Measurements from ENCODE around the gene HOXD11. TPM values are rescaled to one million over a fixed set of nuclear protein-coding genes. Genes with fewer than 3 reads are reported as not detected.

The HOXD11 gene
- total RNA-seq, 1 experiment from 2014 or later, result 107 TPM

DNA sequence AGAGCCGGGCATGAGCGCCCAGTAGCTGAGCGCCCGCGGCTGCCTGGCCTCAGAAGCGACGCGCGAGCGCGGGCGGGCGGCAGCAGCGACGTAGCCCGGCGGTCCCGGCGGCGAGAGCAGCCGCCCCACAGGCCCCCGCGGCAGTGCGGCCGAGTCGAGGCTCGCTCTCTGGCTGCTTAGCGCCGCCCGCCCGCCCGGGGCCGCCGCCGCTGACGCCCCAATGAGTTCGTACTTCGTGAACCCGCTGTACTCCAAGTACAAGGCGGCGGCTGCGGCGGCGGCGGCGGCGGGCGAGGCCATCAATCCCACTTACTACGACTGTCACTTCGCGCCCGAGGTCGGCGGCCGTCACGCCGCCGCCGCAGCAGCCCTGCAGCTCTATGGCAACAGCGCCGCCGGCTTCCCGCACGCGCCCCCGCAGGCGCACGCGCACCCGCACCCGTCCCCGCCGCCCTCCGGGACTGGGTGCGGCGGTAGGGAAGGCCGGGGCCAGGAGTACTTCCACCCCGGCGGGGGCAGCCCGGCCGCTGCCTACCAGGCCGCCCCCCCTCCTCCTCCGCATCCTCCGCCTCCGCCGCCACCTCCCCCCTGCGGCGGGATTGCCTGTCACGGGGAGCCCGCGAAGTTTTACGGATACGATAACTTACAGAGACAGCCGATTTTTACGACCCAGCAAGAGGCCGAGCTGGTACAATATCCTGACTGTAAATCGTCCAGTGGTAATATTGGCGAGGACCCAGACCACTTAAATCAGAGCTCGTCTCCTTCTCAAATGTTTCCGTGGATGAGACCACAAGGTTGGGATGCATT, 23.3 kb downstream of the HOXD11 start:
- Histone ChIP-seq H3K27me3 (replicated peaks; ENCODE audit: insufficient read depth, low read depth, low read length, poor library complexity) (no peaks in the 10 kb centered on the region), H3K36me3 (ENCODE audit: insufficient read depth, low read length, poor library complexity, severe bottlenecking) (peaks cover 4% of the 10 kb centered on the region), H3K27ac (ENCODE audit: low read depth, low read length, poor library complexity, severe bottlenecking) (peak overlapping the region; percentile 98), H3K9me3 (ENCODE audit: low read depth, low read length, poor library complexity, severe bottlenecking) (no peaks in the 10 kb centered on the region), H3K4me3 (ENCODE audit: low read depth, low read length, poor library complexity, severe bottlenecking) (peak overlapping the region; percentile 62), H3K4me1 (ENCODE audit: insufficient read depth, low read length, poor library complexity, severe bottlenecking) (peaks cover 58% of the 10 kb centered on the region)
- BruUV-seq (replicated peaks), result no TSS peak
- intact Hi-C loops (cut with micrococcal nuclease; ENCODE audit: unreplicated experiment), result loop anchor here (2.0 kb wide), 1 partner anchor 1016 kb away; no protein-coding TSS in a partner anchor
- POLR2A ChIA-PET (ENCODE audit: low non-redundant PET), result interaction anchor here (0.6 to 0.7 kb wide), 5 partner anchors 10 to 1133 kb away, joined by 3 to 9 read pairs (median 4); no protein-coding TSS in a partner anchor
- CTCF ChIA-PET, result interaction anchor here (0.9 to 1.7 kb wide), 3 partner anchors 9 to 521 kb away, joined by 3 to 10 read pairs (median 4); no protein-coding TSS in a partner anchor
- DNase-seq (ENCODE audit: low spot score), result peak; percentile 91
- no peak for TF ChIP-seq EZH2 (IDR thresholded peaks at IDR 0.05; ENCODE audit: borderline replicate concordance, low read depth, low read length, poor library complexity, severe bottlenecking)
- TF ChIP-seq, protein P1, sequence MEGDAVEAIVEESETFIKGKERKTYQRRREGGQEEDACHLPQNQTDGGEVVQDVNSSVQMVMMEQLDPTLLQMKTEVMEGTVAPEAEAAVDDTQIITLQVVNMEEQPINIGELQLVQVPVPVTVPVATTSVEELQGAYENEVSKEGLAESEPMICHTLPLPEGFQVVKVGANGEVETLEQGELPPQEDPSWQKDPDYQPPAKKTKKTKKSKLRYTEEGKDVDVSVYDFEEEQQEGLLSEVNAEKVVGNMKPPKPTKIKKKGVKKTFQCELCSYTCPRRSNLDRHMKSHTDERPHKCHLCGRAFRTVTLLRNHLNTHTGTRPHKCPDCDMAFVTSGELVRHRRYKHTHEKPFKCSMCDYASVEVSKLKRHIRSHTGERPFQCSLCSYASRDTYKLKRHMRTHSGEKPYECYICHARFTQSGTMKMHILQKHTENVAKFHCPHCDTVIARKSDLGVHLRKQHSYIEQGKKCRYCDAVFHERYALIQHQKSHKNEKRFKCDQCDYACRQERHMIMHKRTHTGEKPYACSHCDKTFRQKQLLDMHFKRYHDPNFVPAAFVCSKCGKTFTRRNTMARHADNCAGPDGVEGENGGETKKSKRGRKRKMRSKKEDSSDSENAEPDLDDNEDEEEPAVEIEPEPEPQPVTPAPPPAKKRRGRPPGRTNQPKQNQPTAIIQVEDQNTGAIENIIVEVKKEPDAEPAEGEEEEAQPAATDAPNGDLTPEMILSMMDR (conservative IDR thresholded peaks at IDR 0.05; ENCODE audit: low read depth, low read length), result no peak

DNA sequence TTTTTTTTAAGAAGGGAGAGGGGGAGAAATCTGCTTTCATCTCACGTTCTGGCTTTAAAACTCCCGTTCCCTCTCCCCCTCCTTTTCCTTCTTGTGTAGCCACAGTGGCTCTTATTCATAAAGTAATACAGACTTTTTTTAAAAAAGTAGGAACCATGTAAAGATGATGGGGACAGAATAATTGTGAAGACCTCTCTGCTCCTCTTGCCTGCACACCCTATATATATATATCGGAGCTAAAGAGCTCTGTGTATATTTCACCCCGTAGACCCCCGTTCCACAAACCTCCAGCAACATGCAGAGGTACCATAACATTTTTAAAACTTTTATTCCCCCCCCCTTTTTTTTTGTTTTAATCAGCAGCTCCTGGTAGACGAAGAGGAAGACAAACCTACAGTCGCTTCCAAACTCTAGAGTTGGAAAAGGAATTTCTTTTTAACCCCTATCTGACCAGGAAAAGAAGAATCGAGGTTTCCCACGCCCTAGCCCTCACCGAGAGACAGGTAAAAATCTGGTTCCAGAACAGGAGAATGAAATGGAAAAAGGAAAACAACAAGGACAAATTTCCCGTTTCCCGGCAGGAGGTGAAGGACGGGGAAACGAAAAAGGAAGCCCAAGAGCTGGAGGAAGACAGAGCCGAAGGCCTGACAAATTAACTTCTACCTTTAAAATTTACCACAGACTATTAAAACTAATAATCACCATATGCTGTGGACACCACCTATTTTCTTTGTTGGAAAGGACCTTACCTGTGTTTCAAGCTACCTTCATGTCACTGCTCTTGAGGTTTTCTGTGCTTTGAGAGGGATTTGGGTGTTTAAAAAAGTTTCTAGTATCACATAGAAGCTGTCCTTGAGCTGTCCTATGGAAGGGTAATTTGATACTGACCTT, 24.1 kb downstream of the HOXD11 start:
- DNase-seq (ENCODE audit: low spot score), result peak; percentile 22
- Histone ChIP-seq H3K27ac (ENCODE audit: low read depth, low read length, poor library complexity, severe bottlenecking) (peak overlapping the region; percentile 98), H3K9me3 (ENCODE audit: low read depth, low read length, poor library complexity, severe bottlenecking) (no peaks in the 10 kb centered on the region), H3K4me3 (ENCODE audit: low read depth, low read length, poor library complexity, severe bottlenecking) (peak overlapping the region; percentile 62), H3K36me3 (ENCODE audit: insufficient read depth, low read length, poor library complexity, severe bottlenecking) (peaks cover 4% of the 10 kb centered on the region), H3K27me3 (replicated peaks; ENCODE audit: insufficient read depth, low read depth, low read length, poor library complexity) (no peaks in the 10 kb centered on the region), H3K4me1 (ENCODE audit: insufficient read depth, low read length, poor library complexity, severe bottlenecking) (peaks cover 52% of the 10 kb centered on the region)
- POLR2A ChIA-PET (ENCODE audit: low non-redundant PET), result interaction anchor here (0.6 to 0.7 kb wide), 6 partner anchors 8 to 1132 kb away, joined by 3 to 9 read pairs (median 4); no protein-coding TSS in a partner anchor
- CTCF ChIA-PET, result interaction anchor here (0.6 to 1.7 kb wide), 4 partner anchors 423 to 558 kb away, joined by 3 to 10 read pairs (median 4); no protein-coding TSS in a partner anchor
- TF ChIP-seq, protein P1 (conservative IDR thresholded peaks at IDR 0.05; ENCODE audit: low read depth, low read length), result no peak
- TF ChIP-seq EZH2 (IDR thresholded peaks at IDR 0.05; ENCODE audit: borderline replicate concordance, low read depth, low read length, poor library complexity, severe bottlenecking), result no peak
- TSS peak; percentile 84 for BruUV-seq (replicated peaks)
- intact Hi-C loops (cut with micrococcal nuclease; ENCODE audit: unreplicated experiment), result loop anchor here (2.0 kb wide), 1 partner anchor 1016 kb away; no protein-coding TSS in a partner anchor

DNA sequence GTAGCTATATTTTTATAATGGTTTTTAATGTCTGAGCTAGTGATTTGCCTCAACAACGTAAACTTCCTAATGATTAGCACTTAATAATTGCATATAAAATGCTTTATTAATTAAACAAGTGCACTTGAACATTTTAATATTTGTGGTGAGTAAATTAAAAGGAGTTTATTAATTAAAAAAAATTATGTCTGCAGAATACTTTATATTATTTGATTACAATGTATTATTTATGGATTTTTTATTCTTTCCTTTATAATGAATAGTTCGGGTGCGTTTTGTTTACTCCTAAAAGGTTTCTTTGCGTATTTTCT, 24.7 kb downstream of the HOXD11 start:
- peak overlapping the region; percentile 62 for H3K4me3 ChIP-seq (ENCODE audit: low read depth, low read length, poor library complexity, severe bottlenecking)
- H3K27me3 ChIP-seq (replicated peaks; ENCODE audit: insufficient read depth, low read depth, low read length, poor library complexity), result no peaks in the 10 kb centered on the region
- peaks cover 4% of the 10 kb centered on the region for H3K36me3 ChIP-seq (ENCODE audit: insufficient read depth, low read length, poor library complexity, severe bottlenecking)
- intact Hi-C loops (cut with micrococcal nuclease; ENCODE audit: unreplicated experiment), result loop anchor here (2.0 kb wide), 1 partner anchor 1015 kb away; no protein-coding TSS in a partner anchor
- BruUV-seq (replicated peaks), result no TSS peak
- DNase-seq (ENCODE audit: low spot score), result no peak
- peak overlapping the region; percentile 98 for H3K27ac ChIP-seq (ENCODE audit: low read depth, low read length, poor library complexity, severe bottlenecking)
- POLR2A ChIA-PET (ENCODE audit: low non-redundant PET), result interaction anchor here (0.7 kb wide), 1 partner anchor 8 kb away, joined by 8 read pairs; no protein-coding TSS in a partner anchor
- H3K4me1 ChIP-seq (ENCODE audit: insufficient read depth, low read length, poor library complexity, severe bottlenecking), result peaks cover 46% of the 10 kb centered on the region
- no peak for TF ChIP-seq EZH2 (IDR thresholded peaks at IDR 0.05; ENCODE audit: borderline replicate concordance, low read depth, low read length, poor library complexity, severe bottlenecking)
- TF ChIP-seq, protein P1 (conservative IDR thresholded peaks at IDR 0.05; ENCODE audit: low read depth, low read length), result no peak
- CTCF ChIA-PET, result interaction anchor here (1.1 to 1.5 kb wide), 2 partner anchors 323 to 423 kb away, joined by 3 to 5 read pairs; no protein-coding TSS in a partner anchor
- H3K9me3 ChIP-seq (ENCODE audit: low read depth, low read length, poor library complexity, severe bottlenecking), result no peaks in the 10 kb centered on the region
